Transverse colon (tissue), 3 donors: ENCODE results near the gene DIP2B.

Source experiments
- CTCF ChIP-seq, 5 experiments: fragments of 200-600 bp in 3 of 5; fragments of 450-650 bp in 2 of 5; sonication (generic) in 3 of 5; IDR thresholded peaks; 1 replicate in 2 of 5; 2 replicates in 3 of 5; pipeline ENCODE4 v1.5.1; 2016 to 2017; ENCODE audit warnings: antibody characterized with exemption in 5 of 5, inconsistent platforms in 3 of 5, mild to moderate bottlenecking in 2 of 5, moderate library complexity in 1 of 5
- POLR2A ChIP-seq: fragments of 450-650 bp; IDR thresholded peaks from one replicate; pipeline ENCODE4 v1.6.1; 2016; ENCODE audit warnings: antibody characterized with exemption, mild to moderate bottlenecking, moderate library complexity

GRCh38 chr12:50600364-50600763, 95.6 kb downstream of the DIP2B start:
- TF ChIP-seq POLR2A (no peak), CTCF (IDR thresholded peaks at IDR 0.05) (no peak)
